Cardiac muscle cell (in vitro differentiated cells and primary cell): ENCODE data around the gene SLC35F3. TPM values are rescaled to one million over a fixed set of nuclear protein-coding genes. Genes with fewer than 3 reads are reported as not detected.

ENCODE experiments used
- DNase-seq, 2 donors: peaks; one replicate each; pipeline versions ENCODE4 v3.0.0 to v3.0.0-alpha.2; 2010 to 2017; ENCODE audit warnings: low read depth in 1 of 2, low spot score in 1 of 2
- H3K27ac ChIP-seq: fragments of 200-600 bp; sonication (generic); 2 replicates; pipeline ENCODE4 v1.5.1; 2016
- H3K27me3 ChIP-seq: fragments of 200-600 bp; sonication (generic); 2 replicates; pipeline ENCODE4 v1.6.0; 2016; ENCODE audit warnings: control low read depth
- H3K36me3 ChIP-seq: fragments of 200-600 bp; sonication (generic); 2 replicates; pipeline ENCODE4 v1.5.1; 2016; ENCODE audit warnings: control low read depth
- H3K4me1 ChIP-seq: fragments of 200-600 bp; sonication (generic); 2 replicates; pipeline ENCODE4 v1.8.1; 2017; ENCODE audit warnings: low read depth, mild to moderate bottlenecking, mixed run types
- H3K4me3 ChIP-seq: fragments of 200-600 bp; sonication (generic); 2 replicates; pipeline ENCODE4 v1.5.1; 2016; ENCODE audit warnings: mild to moderate bottlenecking
- H3K9me3 ChIP-seq: fragments of 200-600 bp; sonication (generic); 2 replicates; pipeline ENCODE4 v1.5.1; 2017; ENCODE audit warnings: low read depth, mild to moderate bottlenecking, control low read depth
- CTCF ChIP-seq: IDR thresholded peaks from 2 replicates; pipeline ENCODE4 v1.5.1; 2012; ENCODE audit warnings: low read depth, mild to moderate bottlenecking, low read length
- polyA plus RNA-seq: library from polyadenylated mRNA; unstranded; fragments of >200 nt; fragmentation: Nextera tagmentation; extraction: Ambion mirVana; gene quantifications from 2 replicates; pipeline ENCODE4 v1.2.1, GENCODE V29; 2016
- total RNA-seq: library from RNA; depleted of rRNA; stranded (reverse); fragments of >200 nt; gene quantifications from 2 replicates; pipeline ENCODE4 v1.2.3, GENCODE V29; 2016

The SLC35F3 gene
- total and polyA plus RNA-seq, 2 experiments from 2014 or later: 0.98 to 2.0 TPM

GRCh38 chr1:234265321-234265720, 360.8 kb downstream of the SLC35F3 start:
- Histone ChIP-seq H3K27ac (no peak overlapping the region), H3K9me3 (no peaks in the 10 kb centered on the region), H3K27me3 (no peaks in the 10 kb centered on the region), H3K36me3 (no peaks in the 10 kb centered on the region), H3K4me3 (no peak overlapping the region), H3K4me1 (no peaks in the 10 kb centered on the region)
- DNase-seq: no peak
- no peak for TF ChIP-seq CTCF

GRCh38 chr1:234265861-234266260, 361.4 kb downstream of the SLC35F3 start:
- no peaks in the 10 kb centered on the region for H3K9me3 ChIP-seq
- no peak for DNase-seq
- no peaks in the 10 kb centered on the region for H3K36me3 ChIP-seq
- no peak overlapping the region for H3K27ac ChIP-seq
- no peaks in the 10 kb centered on the region for H3K4me1 ChIP-seq
- H3K4me3 ChIP-seq: no peak overlapping the region
- no peaks in the 10 kb centered on the region for H3K27me3 ChIP-seq
- TF ChIP-seq CTCF: no peak

GRCh38 chr1:234270093-234270492, 365.6 kb downstream of the SLC35F3 start:
- Histone ChIP-seq H3K9me3 (no peaks in the 10 kb centered on the region), H3K4me3 (no peak overlapping the region), H3K4me1 (no peaks in the 10 kb centered on the region), H3K27ac (no peak overlapping the region), H3K27me3 (no peaks in the 10 kb centered on the region), H3K36me3 (no peaks in the 10 kb centered on the region)
- DNase-seq: no peak
- TF ChIP-seq CTCF: no peak

GRCh38 chr1:234270581-234271242, 366.2 kb downstream of the SLC35F3 start:
- no peak for TF ChIP-seq CTCF
- H3K36me3 ChIP-seq: no peaks in the 10 kb centered on the region
- no peaks in the 10 kb centered on the region for H3K27me3 ChIP-seq
- no peaks in the 10 kb centered on the region for H3K9me3 ChIP-seq
- no peaks in the 10 kb centered on the region for H3K4me1 ChIP-seq
- H3K27ac ChIP-seq: no peak overlapping the region
- no peak for DNase-seq
- no peak overlapping the region for H3K4me3 ChIP-seq

- Histone ChIP-seq H3K36me3 (no peaks in the 10 kb centered on the region), H3K4me1 (no peaks in the 10 kb centered on the region), H3K4me3 (no peak overlapping the region), H3K27ac (no peak overlapping the region), H3K27me3 (no peaks in the 10 kb centered on the region), H3K9me3 (no peaks in the 10 kb centered on the region)
- no peak for DNase-seq
- TF ChIP-seq CTCF: no peak
Measured at GRCh38 chr1:234271243-234271606, 366.7 kb downstream of the SLC35F3 start.
